IMR-90 (cell line): ENCODE data around the gene SHISA8. TPM values are rescaled to one million over a fixed set of nuclear protein-coding genes. Genes with fewer than 3 reads are reported as not detected.

Experiments used
- ATAC-seq: fragments of 200-7000 bp; cut with Tn5 transposase; 2 replicates; pipeline ENCODE4 v1.9.1; 2020; ENCODE audit warnings: low read depth, mild to moderate bottlenecking, moderate library complexity
- BruUV-seq: library from RNA; stranded (reverse); fragments of 400-500 nt; replicated peaks from 2 replicates; lab custom pipeline; 2021; lab: Mats Ljungman, UMichigan
- CTCF ChIA-PET: fragments of 300-600 bp; formaldehyde crosslinking; extraction: SDS; loops from one replicate; lab custom pipeline; 2021; ENCODE audit warnings: antibody characterized with exemption; lab: Yijun Ruan, JAX
- POLR2A ChIA-PET: fragments of 300-600 bp; sonication (Branson Sonifier 250); formaldehyde crosslinking; loops from one replicate; lab custom pipeline; 2022; ENCODE audit warnings: antibody characterized with exemption; ENCODE audit not compliant: unreplicated experiment; lab: Charles Lee
- DNase-seq: peaks from one replicate; pipeline ENCODE4 v3.0.0; 2013
- H2AFZ ChIP-seq: replicated peaks from 2 replicates; pipeline ENCODE3; 2013; ENCODE audit warnings: low read length, mild to moderate bottlenecking; ENCODE audit not compliant: poor library complexity
- H2AK5ac ChIP-seq: 2 replicates; pipeline ENCODE4 v1.6.1; 2013; ENCODE audit warnings: low read depth, low read length, inconsistent platforms
- H2AK9ac ChIP-seq: replicated peaks from 2 replicates; pipeline ENCODE3; 2013; ENCODE audit warnings: mild to moderate bottlenecking, low read depth, low read length, moderate library complexity; ENCODE audit not compliant: poor library complexity
- H2BK120ac ChIP-seq: 2 replicates; pipeline ENCODE4 v1.6.1; 2013; ENCODE audit warnings: low read depth, low read length, inconsistent platforms
- H2BK15ac ChIP-seq: 3 replicates; pipeline ENCODE4 v1.6.1; 2013; ENCODE audit warnings: low read depth, low read length, inconsistent platforms
- H2BK20ac ChIP-seq: 2 replicates; pipeline ENCODE4 v1.6.1; 2013; ENCODE audit warnings: low read depth, mild to moderate bottlenecking, inconsistent platforms, low read length, moderate library complexity
- H2BK5ac ChIP-seq: 2 replicates; pipeline ENCODE4 v1.6.1; 2013; ENCODE audit warnings: mild to moderate bottlenecking, low read depth, low read length, inconsistent platforms; ENCODE audit not compliant: poor library complexity, severe bottlenecking
- H3K14ac ChIP-seq: replicated peaks from 2 replicates; pipeline ENCODE4 v1.6.1; 2013; ENCODE audit warnings: low read depth, low read length, inconsistent platforms
- H3K18ac ChIP-seq: 2 replicates; pipeline ENCODE4 v1.6.1; 2013; ENCODE audit warnings: low read depth, low read length, control low read depth
- H3K23ac ChIP-seq: 2 replicates; pipeline ENCODE4 v1.6.1; 2013; ENCODE audit warnings: low read depth, low read length, inconsistent platforms
- H3K27ac ChIP-seq: 2 replicates; pipeline ENCODE4 v1.5.1; 2013; ENCODE audit warnings: mild to moderate bottlenecking, control low read depth, low read length; ENCODE audit not compliant: insufficient read depth
- H3K27me3 ChIP-seq: 2 replicates; pipeline ENCODE4 v1.6.1; 2013; ENCODE audit warnings: low read length; ENCODE audit not compliant: control insufficient read depth, insufficient read depth
- H3K36me3 ChIP-seq: 2 replicates; pipeline ENCODE4 v1.6.1; 2013; ENCODE audit warnings: low read length, mixed read lengths; ENCODE audit not compliant: control insufficient read depth, insufficient read depth
- H3K4ac ChIP-seq: 2 replicates; pipeline ENCODE4 v1.6.1; 2013; ENCODE audit warnings: low read depth, low read length, inconsistent platforms
- H3K4me1 ChIP-seq: 2 replicates; pipeline ENCODE4 v1.6.1; 2013; ENCODE audit warnings: low read length, mixed read lengths; ENCODE audit not compliant: control insufficient read depth, insufficient read depth
- H3K4me2 ChIP-seq: 2 replicates; pipeline ENCODE4 v1.6.1; 2013; ENCODE audit warnings: low read depth, mild to moderate bottlenecking, control low read depth, low read length, moderate library complexity
- H3K4me3 ChIP-seq: 2 replicates; pipeline ENCODE4 v1.5.1; 2013; ENCODE audit warnings: low read depth, mild to moderate bottlenecking, control low read depth, low read length, moderate library complexity; ENCODE audit not compliant: insufficient read depth
- H3K56ac ChIP-seq: 2 replicates; pipeline ENCODE4 v1.6.1; 2013; ENCODE audit warnings: low read length, inconsistent platforms; ENCODE audit not compliant: insufficient read depth; ENCODE audit errors: extremely low read depth
- H3K79me1 ChIP-seq, 2 experiments: 2 replicates each; pipeline ENCODE4 v1.6.1; 2013; ENCODE audit warnings: low read length in 2 of 2, inconsistent platforms in 1 of 2, low read depth in 1 of 2
- H3K9ac ChIP-seq: 2 replicates; pipeline ENCODE4 v1.6.1; 2013; ENCODE audit warnings: low read depth, low read length, control low read depth
- H3K9me1 ChIP-seq: 2 replicates; pipeline ENCODE4 v1.6.1; 2013; ENCODE audit warnings: low read length, inconsistent platforms; ENCODE audit not compliant: insufficient read depth
- H3K9me3 ChIP-seq: 2 replicates; pipeline ENCODE4 v1.6.1; 2013; ENCODE audit warnings: low read length; ENCODE audit not compliant: control insufficient read depth, insufficient read depth
- H4K20me1 ChIP-seq: 2 replicates; pipeline ENCODE4 v1.6.1; 2013; ENCODE audit warnings: low read length, inconsistent platforms; ENCODE audit not compliant: insufficient read depth
- H4K5ac ChIP-seq: 2 replicates; pipeline ENCODE4 v1.6.1; 2013; ENCODE audit warnings: mild to moderate bottlenecking, low read depth, low read length, control low read depth
- H4K8ac ChIP-seq, 2 experiments: 2 replicates each; pipeline ENCODE4 v1.6.1; 2013; ENCODE audit warnings: low read depth in 2 of 2, low read length in 2 of 2, control low read depth in 1 of 2, inconsistent platforms in 1 of 2
- H4K91ac ChIP-seq: 2 replicates; pipeline ENCODE4 v1.6.1; 2013; ENCODE audit warnings: low read depth, low read length, inconsistent platforms; ENCODE audit not compliant: insufficient read depth
- CEBPB ChIP-seq: IDR thresholded peaks from 2 replicates; pipeline ENCODE4 v1.6.1; 2012; ENCODE audit warnings: low read depth, low read length, improper control_type of control experiment
- CHD1 ChIP-seq: IDR thresholded peaks from 2 replicates; pipeline ENCODE4 v1.6.1; 2012; ENCODE audit warnings: low read depth, low read length, improper control_type of control experiment
- FOS ChIP-seq: fragments of 150-350 bp; IDR thresholded peaks from 2 replicates; pipeline ENCODE4 v1.6.1; 2016; ENCODE audit warnings: low read depth, low read length
- MAFK ChIP-seq: IDR thresholded peaks from 2 replicates; pipeline ENCODE4 v1.6.1; 2012; ENCODE audit warnings: low read depth, low read length, improper control_type of control experiment
- MAZ ChIP-seq: IDR thresholded peaks from 2 replicates; pipeline ENCODE4 v1.6.1; 2012; ENCODE audit warnings: low read depth, mild to moderate bottlenecking, low read length, improper control_type of control experiment, moderate library complexity, borderline replicate concordance
- MXI1 ChIP-seq: IDR thresholded peaks from 2 replicates; pipeline ENCODE4 v1.6.1; 2012; ENCODE audit warnings: low read depth, mild to moderate bottlenecking, low read length, moderate library complexity, borderline replicate concordance
- NFE2L2 ChIP-seq: fragments of 150-350 bp; IDR thresholded peaks from 2 replicates; pipeline ENCODE4 v1.6.1; 2016; ENCODE audit warnings: low read depth, mild to moderate bottlenecking, low read length
- POLR2A ChIP-seq: IDR thresholded peaks from 2 replicates; pipeline ENCODE4 v1.6.1; 2012; ENCODE audit warnings: mild to moderate bottlenecking, low read depth, low read length
- RAD21 ChIP-seq: IDR thresholded peaks from 2 replicates; pipeline ENCODE4 v1.6.1; 2012; ENCODE audit warnings: low read length, improper control_type of control experiment
- RCOR1 ChIP-seq: IDR thresholded peaks from 2 replicates; pipeline ENCODE4 v1.6.1; 2012; ENCODE audit warnings: mild to moderate bottlenecking, low read length, improper control_type of control experiment; ENCODE audit not compliant: insufficient replicate concordance
- SMC3 ChIP-seq: fragments of 150-350 bp; IDR thresholded peaks from 2 replicates; pipeline ENCODE4 v1.6.1; 2016; ENCODE audit warnings: low read depth, mild to moderate bottlenecking, antibody characterized with exemption, low read length, moderate library complexity
- WGBS, 2 experiments: methylation state at CpG; one replicate each; pipeline versions ENCODE4 v1.1.5 to v1.1.7; 2013; ENCODE audit warnings: missing lambda C conversion rate in 2 of 2; ENCODE audit not compliant: insufficient read length in 1 of 2; ENCODE audit errors: extremely low coverage in 2 of 2; 5-methylcytosine and 5-hydroxymethylcytosine counted together
- dilution Hi-C: fragments of 300-500 bp; cut with HindIII; formaldehyde crosslinking; loops from one replicate; pipeline ENCODE4 v1.14.3; 2018; ENCODE audit warnings: low sequenced_read_pairs; ENCODE audit not compliant: unreplicated experiment
- in situ Hi-C: fragments of 300-500 bp; cut with MboI; formaldehyde crosslinking; loops from 3 replicates; pipeline ENCODE4 v1.14.3; 2019; ENCODE audit warnings: low sequenced_read_pairs, inconsistent platforms, mixed read lengths
- intact Hi-C: fragments of 100-400 bp; cut with micrococcal nuclease; formaldehyde crosslinking; loops from 2 replicates; pipeline ENCODE4 v1.10.0; 2022
- polyA plus RNA-seq, 3 experiments: library from polyadenylated mRNA; depleted of rRNA; stranded (reverse); fragments of >200 nt; gene quantifications; 2 replicates each; pipeline ENCODE4 v1.2.3, GENCODE V29; 2012; ENCODE audit warnings: low replicate concordance in 1 of 3
- total RNA-seq: library from RNA; depleted of rRNA; stranded (reverse); fragments of >200 nt; gene quantifications from 2 replicates; pipeline ENCODE4 v1.2.3, GENCODE V29; 2012
- TF ChIP-seq, protein P1 (sequence below): conservative IDR thresholded peaks from 2 replicates; pipeline ENCODE4 v1.5.1; 2012; ENCODE audit warnings: mild to moderate bottlenecking, low read depth, low read length, improper control_type of control experiment
- TF ChIP-seq, protein P2 (sequence below): fragments of 150-350 bp; IDR thresholded peaks from 2 replicates; pipeline ENCODE4 v1.6.1; 2017; ENCODE audit warnings: mild to moderate bottlenecking, antibody characterized with exemption, low read length, low read depth

The SHISA8 gene
- total and polyA plus RNA-seq, 2 of the 4 experiments (the other 2 are of a cell fraction): not detected

DNA sequence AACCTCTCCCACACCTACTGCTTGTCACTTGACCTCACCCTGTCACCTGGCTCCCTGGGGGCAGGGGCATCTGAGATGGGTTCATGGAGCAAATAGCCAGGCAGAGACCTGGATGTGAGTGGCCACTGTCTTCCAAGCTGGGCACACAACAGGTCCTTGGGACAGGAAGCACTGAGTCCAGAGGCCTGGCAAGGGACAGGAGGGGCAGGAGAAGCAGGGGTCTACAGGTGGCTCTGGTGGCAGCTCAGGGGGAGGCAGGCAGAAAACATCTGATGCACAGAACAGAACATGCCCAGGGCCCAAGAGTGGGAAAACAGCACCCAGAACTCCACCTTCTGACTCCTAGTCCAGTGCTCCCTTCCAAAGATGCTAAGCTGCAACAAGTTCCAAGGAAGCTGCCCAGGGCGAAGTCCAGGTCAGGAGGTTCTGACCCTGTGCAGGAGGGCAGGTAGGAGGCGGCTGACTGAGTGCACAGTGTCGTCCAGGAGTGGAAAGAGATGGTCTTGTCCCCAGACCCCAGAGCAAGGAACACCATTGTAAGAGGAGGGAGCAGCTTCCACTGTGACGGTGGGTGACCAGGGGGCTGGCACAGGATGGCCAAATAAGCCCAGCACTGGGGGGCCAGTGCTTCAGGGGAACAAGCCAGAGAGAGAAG, 8.2 kb upstream of the SHISA8 start:
- Histone ChIP-seq H3K4me1 (no peaks in the 10 kb centered on the region), H2BK15ac (no peak overlapping the region), H3K9ac (no peak overlapping the region), H3K27ac (no peak overlapping the region), H3K79me1 (no peaks in the 10 kb centered on the region), H3K4me2 (no peak overlapping the region), H3K9me1 (no peaks in the 10 kb centered on the region; the same call in 1 of the 2 replicates), H3K14ac (no peak overlapping the region), H4K20me1 (no peaks in the 10 kb centered on the region), H3K27me3 (peaks cover 23% of the 10 kb centered on the region), H4K91ac (no peak overlapping the region), H3K4ac (no peak overlapping the region), H3K9me3 (no peaks in the 10 kb centered on the region), H2BK120ac (no peak overlapping the region), H2AK5ac (no peak overlapping the region), H2BK20ac (no peak overlapping the region), H3K36me3 (no peaks in the 10 kb centered on the region), H4K8ac (no peak overlapping the region), H2BK5ac (no peak overlapping the region), H3K23ac (no peak overlapping the region), H3K18ac (no peak overlapping the region), H2AFZ (no peak overlapping the region), H4K5ac (no peak overlapping the region), H2AK9ac (no peak overlapping the region), H3K56ac (no peak overlapping the region), H3K4me3 (no peak overlapping the region)
- POLR2A ChIA-PET: no interaction called here
- CTCF ChIA-PET: interaction anchor here (1.3 kb wide), 1 partner anchor 18 kb away, joined by 3 read pairs; no protein-coding TSS in a partner anchor
- intact Hi-C loops: no loop called here
- dilution Hi-C loops: no loop called here
- no TSS peak for BruUV-seq
- WGBS, 2 experiments: 83% methylated on average over 1 of the region's 4 CpGs; no CpG with 5 or more reads in 1 of the 2 experiments
- ATAC-seq (no peak), DNase-seq (no peak)
- TF ChIP-seq SMC3 (no peak), MAFK (no peak), FOS (no peak), MAZ (no peak), RAD21 (no peak), POLR2A (no peak), RCOR1 (no peak), MXI1 (no peak), CHD1 (no peak), CEBPB (no peak), NFE2L2 (no peak)
- TF ChIP-seq, protein P1, sequence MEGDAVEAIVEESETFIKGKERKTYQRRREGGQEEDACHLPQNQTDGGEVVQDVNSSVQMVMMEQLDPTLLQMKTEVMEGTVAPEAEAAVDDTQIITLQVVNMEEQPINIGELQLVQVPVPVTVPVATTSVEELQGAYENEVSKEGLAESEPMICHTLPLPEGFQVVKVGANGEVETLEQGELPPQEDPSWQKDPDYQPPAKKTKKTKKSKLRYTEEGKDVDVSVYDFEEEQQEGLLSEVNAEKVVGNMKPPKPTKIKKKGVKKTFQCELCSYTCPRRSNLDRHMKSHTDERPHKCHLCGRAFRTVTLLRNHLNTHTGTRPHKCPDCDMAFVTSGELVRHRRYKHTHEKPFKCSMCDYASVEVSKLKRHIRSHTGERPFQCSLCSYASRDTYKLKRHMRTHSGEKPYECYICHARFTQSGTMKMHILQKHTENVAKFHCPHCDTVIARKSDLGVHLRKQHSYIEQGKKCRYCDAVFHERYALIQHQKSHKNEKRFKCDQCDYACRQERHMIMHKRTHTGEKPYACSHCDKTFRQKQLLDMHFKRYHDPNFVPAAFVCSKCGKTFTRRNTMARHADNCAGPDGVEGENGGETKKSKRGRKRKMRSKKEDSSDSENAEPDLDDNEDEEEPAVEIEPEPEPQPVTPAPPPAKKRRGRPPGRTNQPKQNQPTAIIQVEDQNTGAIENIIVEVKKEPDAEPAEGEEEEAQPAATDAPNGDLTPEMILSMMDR: no peak
- TF ChIP-seq, protein P2, sequence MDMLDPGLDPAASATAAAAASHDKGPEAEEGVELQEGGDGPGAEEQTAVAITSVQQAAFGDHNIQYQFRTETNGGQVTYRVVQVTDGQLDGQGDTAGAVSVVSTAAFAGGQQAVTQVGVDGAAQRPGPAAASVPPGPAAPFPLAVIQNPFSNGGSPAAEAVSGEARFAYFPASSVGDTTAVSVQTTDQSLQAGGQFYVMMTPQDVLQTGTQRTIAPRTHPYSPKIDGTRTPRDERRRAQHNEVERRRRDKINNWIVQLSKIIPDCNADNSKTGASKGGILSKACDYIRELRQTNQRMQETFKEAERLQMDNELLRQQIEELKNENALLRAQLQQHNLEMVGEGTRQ: no peak
- in situ Hi-C loops: no loop called here
